LNCaP clone FGC (cell line): ENCODE results near the gene RELA.

ENCODE experiments used
- DNase-seq: peaks from one replicate; pipeline ENCODE4 v3.0.0-alpha.2; 2011; ENCODE audit warnings: low read depth
- H3K4me3 ChIP-seq: 2 replicates; pipeline ENCODE4 v1.5.1; 2011; ENCODE audit warnings: mild to moderate bottlenecking, low read depth, low read length, control low read depth
- TF ChIP-seq, protein P1 (sequence below): IDR thresholded peaks from 2 replicates; pipeline ENCODE4 v1.5.1; 2012; ENCODE audit warnings: mild to moderate bottlenecking; ENCODE audit not compliant: control insufficient read depth, insufficient read depth; ENCODE audit errors: extremely low read depth

The RELA gene

GRCh38 chr11:65651339-65651588 lies 11.5 kb downstream of the RELA start:
- DNase-seq, result no peak
- no peak overlapping the region for H3K4me3 ChIP-seq
- TF ChIP-seq, protein P1, sequence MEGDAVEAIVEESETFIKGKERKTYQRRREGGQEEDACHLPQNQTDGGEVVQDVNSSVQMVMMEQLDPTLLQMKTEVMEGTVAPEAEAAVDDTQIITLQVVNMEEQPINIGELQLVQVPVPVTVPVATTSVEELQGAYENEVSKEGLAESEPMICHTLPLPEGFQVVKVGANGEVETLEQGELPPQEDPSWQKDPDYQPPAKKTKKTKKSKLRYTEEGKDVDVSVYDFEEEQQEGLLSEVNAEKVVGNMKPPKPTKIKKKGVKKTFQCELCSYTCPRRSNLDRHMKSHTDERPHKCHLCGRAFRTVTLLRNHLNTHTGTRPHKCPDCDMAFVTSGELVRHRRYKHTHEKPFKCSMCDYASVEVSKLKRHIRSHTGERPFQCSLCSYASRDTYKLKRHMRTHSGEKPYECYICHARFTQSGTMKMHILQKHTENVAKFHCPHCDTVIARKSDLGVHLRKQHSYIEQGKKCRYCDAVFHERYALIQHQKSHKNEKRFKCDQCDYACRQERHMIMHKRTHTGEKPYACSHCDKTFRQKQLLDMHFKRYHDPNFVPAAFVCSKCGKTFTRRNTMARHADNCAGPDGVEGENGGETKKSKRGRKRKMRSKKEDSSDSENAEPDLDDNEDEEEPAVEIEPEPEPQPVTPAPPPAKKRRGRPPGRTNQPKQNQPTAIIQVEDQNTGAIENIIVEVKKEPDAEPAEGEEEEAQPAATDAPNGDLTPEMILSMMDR, result no peak

- no peak overlapping the region for H3K4me3 ChIP-seq
- TF ChIP-seq, protein P1, result no peak
- no peak for DNase-seq
Measured at GRCh38 chr11:65650547-65651338, 12.0 kb downstream of the RELA start.

DNA sequence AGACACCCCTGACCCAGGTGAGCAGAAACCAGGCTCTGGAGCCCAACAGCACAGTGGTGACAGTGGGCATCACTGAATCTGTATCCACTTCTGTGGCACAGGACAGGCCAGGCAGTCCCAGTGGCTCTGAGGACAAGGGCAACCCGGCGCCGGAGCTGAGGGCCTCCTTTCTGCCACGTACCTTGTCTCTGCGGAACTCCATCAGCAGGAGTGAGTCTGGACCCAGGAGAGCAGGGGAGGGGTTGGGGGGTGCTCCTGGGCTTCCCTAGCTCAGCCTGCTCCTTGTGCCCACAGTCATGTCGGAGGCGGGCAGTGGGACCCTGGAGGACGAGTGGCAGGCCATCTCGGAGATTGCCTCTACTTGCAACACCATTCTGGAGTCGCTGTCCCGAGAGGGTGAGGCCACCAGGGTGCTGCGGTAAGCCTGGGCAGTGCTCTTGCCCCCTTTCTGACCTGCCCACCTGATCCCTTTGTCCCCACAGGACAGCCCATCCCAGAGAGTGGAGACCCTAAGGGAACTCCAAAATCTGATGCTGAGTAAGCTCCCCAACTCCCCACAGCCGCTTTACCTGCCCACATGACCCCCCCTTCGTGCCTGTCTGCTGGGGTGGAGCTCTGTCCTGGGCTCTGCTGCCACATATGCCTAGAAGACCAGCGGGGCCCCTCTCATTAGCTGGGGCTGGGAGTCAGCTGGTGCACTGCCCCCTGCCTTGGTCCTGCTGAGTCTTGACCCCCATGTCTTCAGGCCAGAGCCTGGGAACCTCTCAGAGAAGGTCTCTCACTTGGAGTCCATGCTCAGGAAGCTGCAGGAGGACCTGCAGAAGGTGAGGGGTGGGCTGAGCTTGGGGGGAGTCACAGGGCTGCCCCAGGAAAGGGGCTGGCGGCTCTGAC lies 12.8 kb downstream of the RELA start:
- no peak for DNase-seq
- TF ChIP-seq, protein P1, result no peak
- no peak overlapping the region for H3K4me3 ChIP-seq

- TF ChIP-seq, protein P1, result no peak
- H3K4me3 ChIP-seq, result no peak overlapping the region
- DNase-seq, result no peak
Measured at GRCh38 chr11:65648997-65649493, 13.7 kb downstream of the RELA start.

GRCh38 chr11:65646958-65647701 lies 15.6 kb downstream of the RELA start:
- DNase-seq, result no peak
- H3K4me3 ChIP-seq, result peak overlapping the region; percentile 54
- TF ChIP-seq, protein P1, result no peak

DNA sequence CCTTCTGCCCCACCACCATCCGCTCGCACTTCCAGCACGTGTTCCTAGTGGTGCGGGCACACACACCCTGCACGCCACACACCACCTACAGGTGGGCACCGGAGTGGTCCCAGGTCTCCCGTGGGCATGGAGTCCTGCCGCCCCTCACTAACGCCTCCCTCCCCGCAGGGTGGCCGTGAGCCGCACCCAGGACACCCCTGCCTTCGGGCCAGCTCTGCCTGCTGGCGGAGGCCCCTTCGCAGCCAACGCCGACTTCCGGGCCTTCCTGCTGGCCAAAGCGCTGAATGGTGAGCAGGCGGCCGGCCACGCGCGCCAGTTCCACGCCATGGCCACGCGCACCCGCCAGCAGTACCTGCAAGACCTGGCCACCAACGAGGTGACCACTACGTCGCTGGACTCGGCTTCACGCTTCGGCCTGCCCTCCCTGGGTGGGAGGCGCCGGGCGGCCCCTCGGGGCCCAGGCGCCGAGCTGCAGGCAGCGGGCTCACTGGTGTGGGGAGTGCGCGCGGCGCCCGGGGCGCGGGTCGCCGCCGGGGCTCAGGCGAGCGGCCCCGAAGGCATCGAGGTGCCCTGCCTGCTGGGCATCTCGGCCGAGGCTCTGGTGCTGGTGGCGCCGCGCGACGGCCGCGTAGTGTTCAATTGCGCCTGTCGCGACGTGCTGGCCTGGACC lies 16.3 kb downstream of the RELA start:
- no peak for DNase-seq
- TF ChIP-seq, protein P1, result no peak
- H3K4me3 ChIP-seq, result peak overlapping the region; percentile 54
